Measurements from ENCODE around the gene AGMAT. TPM values are rescaled to one million over a fixed set of nuclear protein-coding genes. Genes with fewer than 3 reads are reported as not detected.
A peak's percentile ranks its signal among the peaks of the same experiment; 100 is the strongest.

The AGMAT gene
- total RNA-seq, 1 experiment from 2014 or later, result 2.6 TPM

GRCh38 chr1:15568387-15569073, 16.3 kb downstream of the AGMAT start:
- DNase-seq (ENCODE audit: low read depth), result no peak

DNA sequence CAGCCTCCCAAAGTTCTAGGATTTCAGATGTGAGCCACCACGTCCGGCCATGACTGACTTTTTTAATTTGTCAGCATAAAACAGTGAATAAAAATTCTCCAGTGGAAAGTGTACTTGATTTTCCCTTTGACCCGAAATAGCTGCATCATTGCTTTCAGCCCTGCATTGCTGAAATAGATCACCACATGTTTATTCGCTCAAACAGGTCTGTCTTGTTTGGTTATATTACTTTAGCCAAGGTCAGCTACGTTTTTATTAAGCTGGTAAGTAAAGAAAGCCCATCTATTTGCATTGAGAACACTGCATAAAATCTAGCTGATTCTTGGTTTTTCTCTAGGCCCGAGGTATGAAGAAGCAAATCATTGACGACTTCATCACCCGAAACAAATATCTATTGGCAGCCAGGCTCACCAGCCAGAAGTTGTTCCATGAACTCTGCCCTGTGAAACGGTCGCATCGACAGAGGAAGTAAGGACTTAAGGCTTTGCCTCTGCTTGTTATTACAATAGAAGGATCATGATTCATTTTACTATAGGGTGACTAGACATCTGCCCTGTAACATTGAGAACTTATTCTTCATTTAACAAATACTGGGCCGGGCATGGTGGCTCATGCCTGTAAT, 25.6 kb downstream of the AGMAT start:
- no peak for DNase-seq (ENCODE audit: low read depth)

GRCh38 chr1:15558516-15558915, 26.3 kb downstream of the AGMAT start:
- DNase-seq (ENCODE audit: low read depth), result no peak

DNA sequence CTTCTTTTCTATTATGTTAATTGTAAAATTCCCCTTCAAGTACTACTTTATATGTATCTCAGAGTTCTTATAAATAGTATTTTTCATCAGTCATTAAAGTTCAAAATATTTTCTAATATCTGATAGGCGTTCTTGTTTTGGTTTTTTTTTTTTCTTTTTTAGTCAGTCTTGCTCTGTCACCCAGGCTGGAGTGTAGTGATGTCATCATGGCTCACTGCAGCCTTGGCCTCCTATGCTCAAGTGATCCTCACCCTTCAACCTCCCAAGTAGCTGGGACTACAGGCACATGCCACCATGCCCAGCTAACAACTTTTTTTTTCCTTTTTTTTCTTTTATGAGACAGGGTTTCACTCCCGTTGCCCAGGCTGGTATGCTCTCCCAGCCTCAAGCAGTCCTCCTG, 27.3 kb downstream of the AGMAT start:
- DNase-seq (ENCODE audit: low read depth), result no peak

GRCh38 chr1:15557008-15557407, 27.8 kb downstream of the AGMAT start:
- no peak for DNase-seq (ENCODE audit: low read depth)

DNA sequence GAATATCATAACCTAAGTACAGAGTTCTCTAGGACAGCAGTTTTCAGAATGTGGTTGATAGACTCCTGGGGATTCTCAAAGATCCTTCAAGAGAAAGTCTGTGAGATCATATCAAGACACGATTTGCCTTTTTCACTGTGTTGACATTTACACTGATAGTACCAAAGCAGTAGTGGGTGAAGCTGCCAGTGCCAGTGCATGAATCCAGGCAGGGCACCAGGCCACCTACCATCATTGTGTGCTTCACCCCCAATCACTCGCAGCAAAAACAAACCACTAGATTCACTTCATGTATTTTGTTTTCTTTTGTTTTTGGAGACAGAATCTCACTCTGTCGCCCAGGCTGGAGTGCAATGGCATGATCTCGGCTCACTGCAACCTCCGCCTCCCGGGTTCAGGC, 34.3 kb downstream of the AGMAT start:
- DNase-seq (ENCODE audit: low read depth), result no peak

GRCh38 chr1:15546641-15547040, 38.2 kb downstream of the AGMAT start:
- no peak for DNase-seq (ENCODE audit: low read depth)

GRCh38 chr1:15543589-15544568, 41.0 kb downstream of the AGMAT start:
- no peak for DNase-seq (ENCODE audit: low read depth)

GRCh38 chr1:15543251-15543588, 41.6 kb downstream of the AGMAT start:
- DNase-seq (ENCODE audit: low read depth), result no peak

- DNase-seq (ENCODE audit: low read depth), result no peak
These were observed 42.2 kb downstream of the AGMAT start for GRCh38 chr1:15542388-15543250.

DNA sequence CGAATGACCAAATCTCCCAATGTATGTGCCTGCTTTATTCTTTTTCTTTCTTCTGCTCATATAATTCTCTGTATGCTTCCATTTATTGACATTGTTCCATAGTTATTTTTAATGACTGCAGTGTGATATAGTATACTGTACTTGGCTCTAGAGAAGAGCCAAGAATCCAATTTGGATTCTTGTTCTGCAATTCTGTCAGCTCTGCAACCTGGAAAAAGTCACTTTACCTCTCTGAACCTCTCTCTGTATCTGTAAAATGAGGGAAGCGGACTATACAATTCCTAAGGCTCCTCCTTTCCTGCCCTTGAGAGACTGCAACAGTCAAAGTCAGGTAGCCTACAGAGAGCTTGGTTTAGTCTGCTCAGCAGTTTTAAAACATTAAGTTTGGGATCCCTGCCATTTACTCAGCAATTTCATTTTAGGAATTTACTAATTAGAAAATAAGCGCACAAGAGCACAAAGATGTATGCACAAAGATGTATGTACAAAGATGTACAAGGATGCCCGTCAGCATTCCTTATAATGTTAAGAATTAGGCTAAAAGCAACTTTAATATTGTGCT, 43.5 kb downstream of the AGMAT start:
- no peak for DNase-seq (ENCODE audit: low read depth)

DNA sequence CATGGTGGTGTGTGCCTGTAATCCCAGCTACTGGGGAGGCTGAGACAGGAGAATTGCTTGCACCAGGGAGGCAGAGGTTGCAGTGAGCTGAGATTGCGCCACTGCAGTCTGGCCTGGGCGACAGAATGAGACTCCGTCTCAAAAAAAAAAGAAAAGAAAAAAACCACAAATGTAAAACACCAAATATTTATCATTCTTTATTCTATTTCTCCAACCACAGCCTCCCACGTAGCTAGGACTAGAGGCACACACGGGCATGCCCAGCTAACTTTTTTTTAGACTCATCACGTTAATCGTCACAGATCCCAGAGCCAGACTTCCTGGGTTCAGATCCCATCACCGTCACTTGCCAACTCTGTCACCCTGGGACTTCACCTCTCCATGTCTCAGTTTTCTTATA, 44.7 kb downstream of the AGMAT start:
- DNase-seq (ENCODE audit: low read depth), result peak; percentile 17

- peak; percentile 9 for DNase-seq (ENCODE audit: low read depth)
These were observed 46.1 kb downstream of the AGMAT start for GRCh38 chr1:15538771-15539170.

DNA sequence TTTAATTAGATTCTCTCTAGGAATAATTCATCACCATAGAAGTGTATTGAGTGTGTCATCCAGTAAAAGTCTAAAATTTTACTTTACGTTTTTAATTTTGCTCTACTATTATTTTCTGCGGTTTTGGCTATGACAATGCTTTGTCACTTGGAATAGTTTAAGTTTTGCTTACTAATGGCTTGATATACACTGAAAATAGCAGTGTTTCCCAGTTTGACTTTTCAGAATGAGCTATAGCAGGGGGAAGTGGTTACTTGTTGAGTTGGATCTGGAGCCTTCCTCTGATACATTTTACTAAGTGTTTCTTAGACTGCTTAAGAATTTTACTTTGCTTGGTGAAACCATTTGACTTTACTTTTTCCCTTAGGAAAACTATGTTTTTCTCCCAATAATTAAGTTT, 53.2 kb downstream of the AGMAT start:
- DNase-seq (ENCODE audit: low read depth), result no peak

- no peak for DNase-seq (ENCODE audit: low read depth)
These were observed 53.8 kb downstream of the AGMAT start for GRCh38 chr1:15531003-15531402.

DNA sequence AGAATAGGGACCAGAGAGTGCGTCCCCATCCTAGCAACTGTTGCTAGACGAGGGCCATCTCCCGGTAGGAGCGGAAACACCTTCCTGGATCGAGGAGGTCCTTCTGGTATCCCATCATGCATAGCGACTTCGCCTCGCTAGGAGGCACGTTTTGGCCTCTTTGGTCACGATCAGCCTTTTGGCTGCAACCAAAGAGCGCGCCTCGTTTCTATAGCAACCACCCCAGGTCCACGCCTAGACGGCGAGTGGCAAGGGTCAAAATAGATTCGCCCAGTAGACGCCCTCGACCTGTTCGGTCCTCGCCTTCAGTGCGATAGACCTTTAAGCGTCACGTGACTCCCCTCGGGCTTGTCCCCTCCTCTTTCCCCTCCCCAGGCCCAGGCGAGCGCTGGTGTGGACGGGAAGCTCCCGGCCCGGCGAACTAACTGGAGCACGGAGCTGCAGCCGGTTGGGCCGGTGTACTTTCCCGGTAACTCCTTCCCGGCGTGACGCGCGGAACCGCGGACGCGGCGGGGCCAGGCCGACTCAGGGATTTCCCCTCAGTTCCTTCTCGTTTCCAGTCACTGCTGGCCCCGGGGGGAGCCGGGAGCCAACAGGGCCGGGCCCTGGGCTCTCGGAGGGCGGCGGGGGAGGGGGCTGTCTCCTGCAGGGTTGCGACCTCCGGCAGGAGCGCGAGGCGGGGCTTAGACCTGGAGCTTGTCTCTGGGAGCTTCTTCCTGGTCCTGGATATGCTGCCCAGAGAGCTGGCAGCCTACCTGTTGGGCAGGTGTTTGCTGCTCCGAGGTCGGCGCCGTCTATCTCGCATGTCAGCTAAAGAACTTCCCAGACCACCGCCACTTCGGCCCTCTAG, 58.1 kb downstream of the AGMAT start, which contains the start of gene DNAJC16:
DNAJC16 (plus strand) TSS at position 359 of the 850 bp plus-strand sequence. CDS start 2,258 bp downstream, outside the sequence.
- peak; percentile 100 for DNase-seq (ENCODE audit: low read depth)

GRCh38 chr1:15526021-15526489, 58.8 kb downstream of the AGMAT start:
- no peak for DNase-seq (ENCODE audit: low read depth)

- DNase-seq (ENCODE audit: low read depth), result peak; percentile 96
These were observed 59.5 kb downstream of the AGMAT start for GRCh38 chr1:15525050-15526020.

Data from M059J (cell line).